ENCODE data around the gene AFF2.

AFF2 gene

GRCh38 chrX:148500423-148501385 is at the start of gene AFF2:
Gene AFF2, plus strand, starts transcription at chrX:148500617. Its CDS starts 481 bp downstream, at chrX:148501098.
- DNase-seq (ENCODE audit: low spot score): peak; percentile 22

GRCh38 chrX:148457279-148457678 is 43.1 kb upstream of the AFF2 start:
- DNase-seq (ENCODE audit: low spot score): no peak

- no peak for DNase-seq (ENCODE audit: low spot score)
Observed at GRCh38 chrX:148459343-148459742, 41.1 kb upstream of the AFF2 start.

GRCh38 chrX:148466292-148466691 is 34.1 kb upstream of the AFF2 start:
- DNase-seq (ENCODE audit: low spot score): no peak

GRCh38 chrX:148470324-148470723 is 30.1 kb upstream of the AFF2 start:
- no peak for DNase-seq (ENCODE audit: low spot score)

- DNase-seq (ENCODE audit: low spot score): no peak
Observed at GRCh38 chrX:148474030-148474429, 26.4 kb upstream of the AFF2 start.

- DNase-seq (ENCODE audit: low spot score): no peak
Observed at GRCh38 chrX:148492057-148492456, 8.4 kb upstream of the AFF2 start.

- DNase-seq (ENCODE audit: low spot score): no peak
Observed at GRCh38 chrX:148495176-148495575, 5.2 kb upstream of the AFF2 start.

GRCh38 chrX:148498067-148498466 is 2.4 kb upstream of the AFF2 start:
- no peak for DNase-seq (ENCODE audit: low spot score)

GRCh38 chrX:148499638-148500422 is 587 bp upstream of the AFF2 start:
- DNase-seq (ENCODE audit: low spot score): no peak

GRCh38 chrX:148501386-148502066 is 1.1 kb downstream of the AFF2 start:
- DNase-seq (ENCODE audit: low spot score): no peak

- no peak for DNase-seq (ENCODE audit: low spot score)
Observed at GRCh38 chrX:148504506-148504905, 4.1 kb downstream of the AFF2 start.

- DNase-seq (ENCODE audit: low spot score): no peak
Observed at GRCh38 chrX:148507418-148507817, 7.0 kb downstream of the AFF2 start.

GRCh38 chrX:148512453-148512852 is 12.0 kb downstream of the AFF2 start:
- DNase-seq (ENCODE audit: low spot score): no peak

GRCh38 chrX:148513661-148514060 is 13.2 kb downstream of the AFF2 start:
- no peak for DNase-seq (ENCODE audit: low spot score)

- DNase-seq (ENCODE audit: low spot score): no peak
Observed at GRCh38 chrX:148517176-148517575, 16.8 kb downstream of the AFF2 start.

GRCh38 chrX:148522006-148522405 is 21.6 kb downstream of the AFF2 start:
- DNase-seq (ENCODE audit: low spot score): no peak

- DNase-seq (ENCODE audit: low spot score): no peak
Observed at GRCh38 chrX:148523303-148524080, 23.1 kb downstream of the AFF2 start.

- DNase-seq (ENCODE audit: low spot score): no peak
Observed at GRCh38 chrX:148530464-148531077, 30.2 kb downstream of the AFF2 start.

GRCh38 chrX:148534291-148534690 is 33.9 kb downstream of the AFF2 start:
- DNase-seq (ENCODE audit: low spot score): no peak

- no peak for DNase-seq (ENCODE audit: low spot score)
Observed at GRCh38 chrX:148535639-148536038, 35.2 kb downstream of the AFF2 start.

All from SW480 (cell line).